H4 (cell line): Measurements from ENCODE around the gene ZNF177. TPM values are rescaled to one million over a fixed set of nuclear protein-coding genes. Genes with fewer than 3 reads are reported as not detected.

Source experiments
- DNase-seq: peaks from one replicate; pipeline ENCODE4 v3.0.0-alpha.2; 2015; ENCODE audit warnings: low spot score
- total RNA-seq: library from RNA; depleted of rRNA; stranded (reverse); fragments of >200 nt; shearing (Covaris generic); gene quantifications from 2 replicates; pipeline ENCODE4 v1.2.3, GENCODE V29; 2014; rRNA removed

ZNF177 gene
- total RNA-seq, 1 experiment from 2014 or later, result 1.0 TPM

- DNase-seq, result no peak
Measured at GRCh38 chr19:9427941-9428340, 65.1 kb downstream of the ZNF177 start.

- DNase-seq, result no peak
Measured at GRCh38 chr19:9430444-9430843, 67.6 kb downstream of the ZNF177 start.

- DNase-seq, result peak; percentile 11
Measured at GRCh38 chr19:9431475-9431874, 68.7 kb downstream of the ZNF177 start.

Other genes with a start within 250 kb of the ZNF177 start
- gene OR7G1, start 247.2 kb upstream of the ZNF177 start, total RNA-seq, result not detected in 2 replicates
- gene OR7G3, start 236.1 kb upstream of the ZNF177 start, total RNA-seq, result not detected in 2 replicates
- 14.1 and 24.3 TPM in 2 replicates for gene ZNF317, start 222.6 kb upstream of the ZNF177 start, total RNA-seq
- not detected in 2 replicates for gene OR7D2, start 184.0 kb upstream of the ZNF177 start, total RNA-seq
- not detected in 2 replicates for gene OR7D4, start 143.4 kb upstream of the ZNF177 start, total RNA-seq
- gene OR7E24, start 112.1 kb upstream of the ZNF177 start, total RNA-seq, result not detected in 2 replicates
- gene ZNF699, start 53.2 kb upstream of the ZNF177 start, total RNA-seq, result 8.9 and 21.8 TPM in 2 replicates
- gene ZNF559, start 38.8 kb upstream of the ZNF177 start, total RNA-seq, result 6.8 and 15.9 TPM in 2 replicates
- gene ZNF266, start 72.6 kb downstream of the ZNF177 start, total RNA-seq, result 8.3 and 11.8 TPM in 2 replicates
- gene ZNF560, start 135.6 kb downstream of the ZNF177 start, total RNA-seq, result 0.02 TPM in 1 of 2 replicates, not detected in the other
- gene ZNF426, start 175.6 kb downstream of the ZNF177 start, total RNA-seq, result 6.7 and 13.1 TPM in 2 replicates
- gene ZNF121, start 221.5 kb downstream of the ZNF177 start, total RNA-seq, result 22.6 and 24.6 TPM in 2 replicates